Heart right ventricle (tissue), 16 donors: ENCODE data around the gene OLFML1. TPM values are rescaled to one million over a fixed set of nuclear protein-coding genes. Genes with fewer than 3 reads are reported as not detected.

Experiments
- ATAC-seq, 8 donors: fragments of 200-7000 bp; cut with Tn5 transposase; one replicate each; pipeline ENCODE4 v1.9.1; 2020; ENCODE audit warnings: mild to moderate bottlenecking in 8 of 8, moderate library complexity in 8 of 8, moderate number of reproducible peaks in 1 of 8
- DNase-seq, 2 donors: peaks; one replicate each; pipeline ENCODE4 v3.0.0-alpha.2; 2020
- H3K27ac ChIP-seq, 10 donors: fragments of 200-600 bp; sonication (generic) in 2 of 10; one replicate each; pipeline versions ENCODE4 v1.5.0 to v1.8.0; 2020 to 2022; ENCODE audit warnings: mild to moderate bottlenecking in 3 of 10
- H3K27me3 ChIP-seq, 7 donors: fragments of 200-600 bp; one replicate each; pipeline ENCODE4 v1.8.0; 2021 to 2022; ENCODE audit warnings: mild to moderate bottlenecking in 2 of 7
- H3K36me3 ChIP-seq, 9 donors: fragments of 200-600 bp; sonication (generic) in 1 of 9; one replicate each; pipeline versions ENCODE4 v1.5.0 to v1.8.0; 2020 to 2022; ENCODE audit warnings: mild to moderate bottlenecking in 2 of 9
- H3K4me1 ChIP-seq, 9 donors: fragments of 200-600 bp; sonication (generic) in 1 of 9; one replicate each; pipeline versions ENCODE4 v1.5.0 to v1.8.0; 2020 to 2022; ENCODE audit warnings: mild to moderate bottlenecking in 4 of 9
- H3K4me3 ChIP-seq, 10 donors: fragments of 200-600 bp; sonication (generic) in 2 of 10; one replicate each; pipeline versions ENCODE4 v1.5.0 to v1.8.0; 2020 to 2022; ENCODE audit warnings: mild to moderate bottlenecking in 7 of 10, moderate library complexity in 2 of 10
- H3K9me3 ChIP-seq, 11 donors: fragments of 200-600 bp in 10 of 11; sonication (generic) in 2 of 11; one replicate each; pipeline versions ENCODE4 v1.5.0 to v1.8.0; 2013 to 2022; ENCODE audit warnings: mild to moderate bottlenecking in 2 of 11, control low read depth in 1 of 11, moderate library complexity in 1 of 11
- WGBS, 2 donors: extraction: QIAGEN DNeasy Blood & Tissue Kit; methylation state at CpG; one replicate each; pipeline ENCODE4 v1.1.7; 2013; ENCODE audit warnings: inconsistent platforms in 1 of 2; 5-methylcytosine and 5-hydroxymethylcytosine counted together
- intact Hi-C, 10 donors: fragments of 100-400 bp; cut with DNase I; formaldehyde crosslinking; loops; one replicate each; pipeline versions ENCODE4 v1.11.1 to v1.14.2; 2022
- polyA plus RNA-seq, 2 donors: library from polyadenylated mRNA; stranded (reverse); fragments of 200-250 nt; gene quantifications; one replicate each; pipeline ENCODE4 v1.2.3, GENCODE V29; 2013
- total RNA-seq, 10 donors: library from RNA; stranded (reverse); fragmentation: NEBNext Ultra II Directional in 3 of 10; extraction: Animal tissue kit (Norgen Biotek cat#: 25700) in 3 of 10; gene quantifications; one replicate each; pipeline versions ENCODE4 v1.2.1 to v1.2.4, GENCODE V29; 2021 to 2023
- TF ChIP-seq, protein P1 (sequence below), 9 donors: fragments of 200-600 bp; sonication (generic) in 2 of 9; IDR thresholded peaks; one replicate each; pipeline versions ENCODE4 v1.5.0 to v1.8.0; 2021 to 2022; ENCODE audit warnings: antibody characterized with exemption in 9 of 9, mild to moderate bottlenecking in 5 of 9, moderate library complexity in 1 of 9
- donor health status: Arrhythmogenic right ventricular cardiomyopathy.
- donor health status: ischemic (EF 13 %, LVEDD 7.1; RV severe dilation, severe dysfunction).
- donor health status: healthy with polysubstance abuse.
- donor health status: DM: no; HTN: yes; CAD: no.
- donor health status: DM: no; HTN: no; CAD: no.
- donor health status: ischemic (EF 25% LVEDD 6.9; RV normal size, moderate dysfunction).
- donor health status: ischemic (EF 25% LVEDD 5.7; RV mildly dilated, moderate dysfunction).
- donor health status: healthy.
- donor health status: DM: yes; HTN: yes; CAD: no.
- donor health status: Ischemic cardiomyopathy.
- donor health status: ischemic (EF 35%, LVEDD 5.7; RV mildly dilated, moderate dysfunction).
- donor health status: nonischemic (EF 11% LVEDD 7.7; RV severe dilation, severe dysfunction).
- donor health status: DM: yes; HTN: yes; CAD: no.
- donor health status: PGD.
- donor health status: ischemic (EF 29% LVEDD 5.4; RV normal size, mild dysfunction).
- donor health status: nonischemic (EF 23%, LVEDD 6.1; RV moderate dilation, normal function).

OLFML1 gene
- total and polyA plus RNA-seq, 12 donors: 2.2 to 8.3 (median 5.0) TPM

GRCh38 chr11:7462706-7463105 is 22.6 kb upstream of the OLFML1 start:
- Histone ChIP-seq H3K27me3 (no peaks in the 10 kb centered on the region), H3K4me3 (no peak overlapping the region), H3K27ac (no peak overlapping the region), H3K36me3 (no peaks in the 10 kb centered on the region), H3K4me1 (no peaks in the 10 kb centered on the region), H3K9me3 (no peaks in the 10 kb centered on the region)
- no peak for ATAC-seq
- intact Hi-C loops: no loop called here
- 80 to 88% methylated on average over 1 of the region's 1 CpG for WGBS, 2 donors
- DNase-seq: no peak
- TF ChIP-seq, protein P1, sequence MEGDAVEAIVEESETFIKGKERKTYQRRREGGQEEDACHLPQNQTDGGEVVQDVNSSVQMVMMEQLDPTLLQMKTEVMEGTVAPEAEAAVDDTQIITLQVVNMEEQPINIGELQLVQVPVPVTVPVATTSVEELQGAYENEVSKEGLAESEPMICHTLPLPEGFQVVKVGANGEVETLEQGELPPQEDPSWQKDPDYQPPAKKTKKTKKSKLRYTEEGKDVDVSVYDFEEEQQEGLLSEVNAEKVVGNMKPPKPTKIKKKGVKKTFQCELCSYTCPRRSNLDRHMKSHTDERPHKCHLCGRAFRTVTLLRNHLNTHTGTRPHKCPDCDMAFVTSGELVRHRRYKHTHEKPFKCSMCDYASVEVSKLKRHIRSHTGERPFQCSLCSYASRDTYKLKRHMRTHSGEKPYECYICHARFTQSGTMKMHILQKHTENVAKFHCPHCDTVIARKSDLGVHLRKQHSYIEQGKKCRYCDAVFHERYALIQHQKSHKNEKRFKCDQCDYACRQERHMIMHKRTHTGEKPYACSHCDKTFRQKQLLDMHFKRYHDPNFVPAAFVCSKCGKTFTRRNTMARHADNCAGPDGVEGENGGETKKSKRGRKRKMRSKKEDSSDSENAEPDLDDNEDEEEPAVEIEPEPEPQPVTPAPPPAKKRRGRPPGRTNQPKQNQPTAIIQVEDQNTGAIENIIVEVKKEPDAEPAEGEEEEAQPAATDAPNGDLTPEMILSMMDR (IDR thresholded peaks at IDR 0.05): no peak

- TF ChIP-seq, protein P1 (IDR thresholded peaks at IDR 0.05): no peak
- Histone ChIP-seq H3K9me3 (no peaks in the 10 kb centered on the region), H3K4me1 (no peaks in the 10 kb centered on the region), H3K27me3 (no peaks in the 10 kb centered on the region), H3K36me3 (no peaks in the 10 kb centered on the region), H3K27ac (no peak overlapping the region), H3K4me3 (no peak overlapping the region)
- intact Hi-C loops: no loop called here
- no peak for DNase-seq
- WGBS, 2 donors: 67 to 73% methylated on average over 2 of the region's 2 CpGs
- ATAC-seq: no peak
Measured at GRCh38 chr11:7467652-7468051, 17.7 kb upstream of the OLFML1 start.

DNA sequence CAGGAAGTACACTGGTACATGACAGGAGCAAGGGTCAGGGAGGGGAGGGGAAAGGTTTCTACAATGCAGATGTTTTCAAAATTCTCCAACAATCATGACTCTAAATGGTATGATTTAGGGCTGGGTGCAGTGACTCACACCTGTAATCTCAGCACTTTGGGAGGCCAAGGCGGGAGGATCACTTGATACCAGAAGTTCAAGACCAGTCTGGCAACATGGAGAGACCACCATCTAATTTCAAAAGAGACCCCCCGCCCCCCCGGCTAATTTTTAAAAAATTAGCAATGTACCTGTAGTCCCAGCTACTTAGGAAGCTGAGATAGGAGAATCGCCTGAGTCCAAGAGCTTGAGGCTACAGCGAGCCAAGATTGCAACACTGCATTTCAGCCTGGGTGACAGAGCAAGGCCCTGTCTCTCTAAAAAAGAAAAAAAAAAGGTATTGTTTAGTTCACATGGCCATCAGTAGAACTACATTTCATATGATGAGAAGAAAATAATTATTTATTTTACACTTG is 15.9 kb upstream of the OLFML1 start:
- intact Hi-C loops: no loop called here

DNA sequence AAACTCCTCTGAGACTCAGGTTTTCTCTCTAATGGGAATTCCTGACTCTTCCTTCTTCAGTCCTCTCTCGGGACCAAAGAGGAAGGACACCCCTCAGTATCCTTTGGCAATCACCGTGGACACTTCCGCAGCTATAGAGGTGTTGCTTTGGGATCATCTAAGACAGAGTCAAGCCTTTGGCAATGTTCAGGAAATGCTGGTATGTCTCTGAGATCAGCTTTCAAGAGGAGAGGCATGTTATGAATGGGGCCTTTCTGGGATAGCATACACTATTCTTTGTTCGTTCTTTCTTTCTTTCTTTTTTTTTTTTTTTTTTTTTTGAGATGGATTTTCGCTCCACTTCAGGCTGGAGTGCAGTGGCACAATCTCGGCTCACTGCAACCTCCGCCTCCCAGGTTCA is 14.2 kb upstream of the OLFML1 start:
- ATAC-seq (no peak), DNase-seq (no peak)
- Histone ChIP-seq H3K27ac (no peak overlapping the region), H3K4me1 (no peaks in the 10 kb centered on the region), H3K4me3 (no peak overlapping the region), H3K27me3 (no peaks in the 10 kb centered on the region), H3K36me3 (no peaks in the 10 kb centered on the region), H3K9me3 (no peaks in the 10 kb centered on the region)
- TF ChIP-seq, protein P1 (IDR thresholded peaks at IDR 0.05): no peak
- WGBS, 2 donors: 72 to 76% methylated on average over 6 to 7 of the region's 7 CpGs
- intact Hi-C loops: no loop called here

More for the DNA sequence above, 15.9 kb upstream of the OLFML1 start:
- no peaks in the 10 kb centered on the region for H3K27me3 ChIP-seq
- H3K4me1 ChIP-seq: no peaks in the 10 kb centered on the region
- ATAC-seq: no peak
- no peak overlapping the region for H3K4me3 ChIP-seq
- 94 to 97% methylated on average over 5 of the region's 5 CpGs for WGBS, 2 donors
- no peak overlapping the region for H3K27ac ChIP-seq
- DNase-seq: no peak
- TF ChIP-seq, protein P1 (IDR thresholded peaks at IDR 0.05): no peak
- no peaks in the 10 kb centered on the region for H3K36me3 ChIP-seq
- H3K9me3 ChIP-seq: no peaks in the 10 kb centered on the region
